ENCODE results near the gene GHRL.

Gene GHRL

DNA sequence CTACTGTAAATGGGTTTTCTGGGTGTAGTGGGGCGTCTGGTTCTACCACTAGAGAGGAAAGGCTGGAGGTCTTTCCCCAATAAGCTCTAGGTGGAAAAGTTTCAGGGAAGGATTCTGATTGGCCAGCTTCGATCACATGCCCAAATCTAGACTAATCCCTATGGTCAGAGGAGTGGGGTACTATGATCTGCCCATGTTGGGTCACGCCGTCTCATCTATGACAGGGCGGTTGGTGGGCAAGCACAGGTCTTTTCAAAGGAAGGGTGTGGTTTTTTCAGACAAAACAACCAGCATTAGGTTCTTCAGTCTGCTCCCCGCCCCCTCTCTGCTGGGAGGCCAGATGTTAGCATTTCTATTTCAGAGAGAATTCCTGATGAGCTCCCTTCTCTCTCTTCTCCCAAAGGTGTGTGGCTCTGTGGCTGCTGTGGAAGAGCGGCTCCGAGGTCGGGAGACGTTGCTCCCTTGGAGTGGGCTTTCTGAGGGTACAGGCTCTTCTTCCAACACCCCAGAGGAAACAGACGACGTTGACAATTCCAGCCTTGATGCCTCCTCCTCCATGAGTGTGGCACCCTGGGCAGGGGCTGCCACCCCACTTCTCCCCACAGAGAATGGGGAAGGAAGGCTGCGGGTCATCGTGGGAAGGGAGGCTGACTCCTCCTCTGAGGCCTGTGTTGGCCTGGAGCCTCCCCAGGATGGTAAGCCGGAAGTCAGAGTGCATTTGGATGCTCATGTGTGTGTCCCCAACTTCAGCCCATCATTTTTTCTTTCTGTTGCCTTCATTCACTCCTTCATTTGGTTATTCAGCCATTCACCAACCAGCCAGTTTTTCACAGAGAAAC is 54.2 kb downstream of the GHRL start:
- DNase-seq: no peak

All from NCI-H524 (cell line).